Stimulated activated naive B cell treated with anti-CD40 and anti-IgM and Interleukin-4, amounts not matched to agents 10 μg/mL and 1 μg/mL and 100 μg/mL, for 72 hours (primary cell): ENCODE data around the gene ZBTB43.

ENCODE experiments used
- ATAC-seq, 2 donors: fragments of 150-1000 bp; cut with Tn5 transposase; replicated peaks; 2 replicates each; pipeline ENCODE4 v1.10.0; 2021; ENCODE audit warnings: moderate library complexity in 1 of 2
- DNase-seq: peaks from one replicate; pipeline ENCODE4 v3.0.0; 2021
- H3K27ac Mint-ChIP-seq: one replicate; pipeline ENCODE4 v1.8.0; 2022; ENCODE audit warnings: mild to moderate bottlenecking, mixed read lengths
- H3K27me3 Mint-ChIP-seq, 2 donors: one replicate each; pipeline ENCODE4 v1.8.0; 2022; ENCODE audit warnings: mixed read lengths in 2 of 2
- H3K36me3 Mint-ChIP-seq, 2 donors: one replicate each; pipeline ENCODE4 v1.8.0; 2022; ENCODE audit warnings: mixed read lengths in 2 of 2, mild to moderate bottlenecking in 1 of 2
- H3K4me1 Mint-ChIP-seq, 2 donors: one replicate each; pipeline ENCODE4 v1.8.0; 2022; ENCODE audit warnings: mixed read lengths in 2 of 2, mild to moderate bottlenecking in 1 of 2
- H3K4me3 Mint-ChIP-seq, 2 donors: one replicate each; pipeline ENCODE4 v1.8.0; 2022; ENCODE audit warnings: mild to moderate bottlenecking in 2 of 2, mixed read lengths in 2 of 2, moderate library complexity in 1 of 2
- H3K9me3 Mint-ChIP-seq, 2 donors: one replicate each; pipeline ENCODE4 v1.8.0; 2022; ENCODE audit warnings: mixed read lengths in 2 of 2, mild to moderate bottlenecking in 1 of 2

The ZBTB43 gene

GRCh38 chr9:126847051-126847450, 42.2 kb downstream of the ZBTB43 start:
- H3K36me3 Mint-ChIP-seq, result peaks cover 0 to 3% of the 10 kb centered on the region in 2 donors
- peaks cover 19 to 37% of the 10 kb centered on the region in 2 donors for H3K27me3 Mint-ChIP-seq
- no peaks in the 10 kb centered on the region for H3K9me3 Mint-ChIP-seq
- H3K4me3 Mint-ChIP-seq, result no peak overlapping the region
- ATAC-seq, result no peak
- H3K4me1 Mint-ChIP-seq, result peaks cover 9 to 12% of the 10 kb centered on the region in 2 donors
- no peak for DNase-seq
- no peak overlapping the region for H3K27ac Mint-ChIP-seq

- peaks cover 0 to 3% of the 10 kb centered on the region in 2 donors for H3K36me3 Mint-ChIP-seq
- H3K27ac Mint-ChIP-seq, result no peak overlapping the region
- no peaks in the 10 kb centered on the region for H3K9me3 Mint-ChIP-seq
- no peak for DNase-seq
- H3K4me3 Mint-ChIP-seq, result no peak overlapping the region
- peaks cover 0 to 6% of the 10 kb centered on the region in 2 donors for H3K4me1 Mint-ChIP-seq
- no peak for ATAC-seq
- H3K27me3 Mint-ChIP-seq, result peaks cover 35 to 54% of the 10 kb centered on the region in 2 donors
Measured at GRCh38 chr9:126849591-126850225, 44.9 kb downstream of the ZBTB43 start.

- Mint-ChIP-seq H3K27me3 (peaks cover 40 to 62% of the 10 kb centered on the region in 2 donors), H3K36me3 (peaks cover 0 to 3% of the 10 kb centered on the region in 2 donors), H3K4me3 (no peak overlapping the region), H3K27ac (no peak overlapping the region), H3K4me1 (peaks cover 0 to 6% of the 10 kb centered on the region in 2 donors), H3K9me3 (no peaks in the 10 kb centered on the region)
- ATAC-seq (no peak), DNase-seq (no peak)
Measured at GRCh38 chr9:126851286-126851880, 46.5 kb downstream of the ZBTB43 start.

GRCh38 chr9:126852086-126852688, 47.3 kb downstream of the ZBTB43 start:
- Mint-ChIP-seq H3K4me3 (no peak overlapping the region), H3K36me3 (peaks cover 0 to 3% of the 10 kb centered on the region in 2 donors), H3K9me3 (no peaks in the 10 kb centered on the region), H3K27me3 (peaks cover 40 to 63% of the 10 kb centered on the region in 2 donors), H3K4me1 (peaks cover 0 to 6% of the 10 kb centered on the region in 2 donors), H3K27ac (no peak overlapping the region)
- ATAC-seq, result no peak
- DNase-seq, result no peak

GRCh38 chr9:126853667-126854066, 48.8 kb downstream of the ZBTB43 start:
- H3K27me3 Mint-ChIP-seq, result peaks cover 34 to 58% of the 10 kb centered on the region in 2 donors
- DNase-seq (no peak), ATAC-seq (no peak)
- no peaks in the 10 kb centered on the region for H3K36me3 Mint-ChIP-seq
- peaks cover 0 to 2% of the 10 kb centered on the region in 2 donors for H3K4me1 Mint-ChIP-seq
- H3K27ac Mint-ChIP-seq, result no peak overlapping the region
- H3K9me3 Mint-ChIP-seq, result no peaks in the 10 kb centered on the region
- no peak overlapping the region for H3K4me3 Mint-ChIP-seq

GRCh38 chr9:126854734-126855133, 49.9 kb downstream of the ZBTB43 start:
- peaks cover 34 to 58% of the 10 kb centered on the region in 2 donors for H3K27me3 Mint-ChIP-seq
- H3K27ac Mint-ChIP-seq, result no peak overlapping the region
- H3K4me3 Mint-ChIP-seq, result no peak overlapping the region
- H3K4me1 Mint-ChIP-seq, result peaks cover 2 to 4% of the 10 kb centered on the region in 2 donors
- no peaks in the 10 kb centered on the region for H3K9me3 Mint-ChIP-seq
- no peak for DNase-seq
- H3K36me3 Mint-ChIP-seq, result no peaks in the 10 kb centered on the region
- ATAC-seq, result no peak

- ATAC-seq, result no peak
- DNase-seq, result no peak
- peaks cover 27 to 42% of the 10 kb centered on the region in 2 donors for H3K27me3 Mint-ChIP-seq
- H3K27ac Mint-ChIP-seq, result no peak overlapping the region
- H3K9me3 Mint-ChIP-seq, result no peaks in the 10 kb centered on the region
- H3K4me3 Mint-ChIP-seq, result no peak overlapping the region
- H3K4me1 Mint-ChIP-seq, result peaks cover 2 to 11% of the 10 kb centered on the region in 2 donors
- no peaks in the 10 kb centered on the region for H3K36me3 Mint-ChIP-seq
Measured at GRCh38 chr9:126856326-126856877, 51.6 kb downstream of the ZBTB43 start.

GRCh38 chr9:126857261-126857960, 52.6 kb downstream of the ZBTB43 start:
- H3K36me3 Mint-ChIP-seq, result no peaks in the 10 kb centered on the region
- H3K9me3 Mint-ChIP-seq, result no peaks in the 10 kb centered on the region
- ATAC-seq, result no peak
- peaks cover 10 to 21% of the 10 kb centered on the region in 2 donors for H3K4me1 Mint-ChIP-seq
- no peak overlapping the region for H3K4me3 Mint-ChIP-seq
- H3K27me3 Mint-ChIP-seq, result peaks cover 18 to 32% of the 10 kb centered on the region in 2 donors
- no peak for DNase-seq
- H3K27ac Mint-ChIP-seq, result peak overlapping the region; percentile 44

GRCh38 chr9:126859111-126859510, 54.3 kb downstream of the ZBTB43 start:
- Mint-ChIP-seq H3K4me1 (peaks cover 13 to 31% of the 10 kb centered on the region in 2 donors), H3K9me3 (no peaks in the 10 kb centered on the region), H3K4me3 (no peak overlapping the region), H3K27me3 (peaks cover 5 to 19% of the 10 kb centered on the region in 2 donors), H3K36me3 (no peaks in the 10 kb centered on the region), H3K27ac (peak overlapping the region; percentile 67)
- ATAC-seq (no peak), DNase-seq (no peak)

- Mint-ChIP-seq H3K27me3 (peaks cover under 1 to 19% of the 10 kb centered on the region in 2 donors), H3K4me1 (peaks cover 18 to 37% of the 10 kb centered on the region in 2 donors)
- ATAC-seq, result peak; percentile 71 to 79
Measured at GRCh38 chr9:126860077-126860756, 55.4 kb downstream of the ZBTB43 start, which contains the start of gene ZBTB34. Gene ZBTB34 (plus strand): TSS chr9:126860639. CDS start chr9:126879400, 18,761 bp downstream.

GRCh38 chr9:126860757-126861466, 56.1 kb downstream of the ZBTB43 start:
- Mint-ChIP-seq H3K27me3 (peaks cover 0 to 16% of the 10 kb centered on the region in 2 donors), H3K9me3 (no peaks in the 10 kb centered on the region), H3K4me3 (peak overlapping the region; percentile 80 to 85), H3K4me1 (peaks cover 22 to 44% of the 10 kb centered on the region in 2 donors), H3K36me3 (peaks cover 7 to 12% of the 10 kb centered on the region in 2 donors), H3K27ac (peak overlapping the region; percentile 51)
- ATAC-seq, result peak; percentile 35 to 41
- DNase-seq, result peak; percentile 6

More at GRCh38 chr9:126860077-126860756, 55.4 kb downstream of the ZBTB43 start, which contains the start of gene ZBTB34:
- Mint-ChIP-seq H3K9me3 (no peaks in the 10 kb centered on the region), H3K27ac (peak within 1 kb of the TSS; percentile 93), H3K36me3 (peaks cover 4 to 5% of the 10 kb centered on the region in 2 donors), H3K4me3 (peak within 1 kb of the TSS; percentile 86)
- peak; percentile 68 for DNase-seq

GRCh38 chr9:126861707-126862103, 56.9 kb downstream of the ZBTB43 start:
- H3K27me3 Mint-ChIP-seq, result peaks cover 0 to 8% of the 10 kb centered on the region in 2 donors

More at GRCh38 chr9:126861707-126862103, 56.9 kb downstream of the ZBTB43 start:
- H3K4me1 Mint-ChIP-seq, result peaks cover 26 to 52% of the 10 kb centered on the region in 2 donors
- ATAC-seq (peak in 1 of 2 donors; percentile 3), DNase-seq (no peak)
- H3K27ac Mint-ChIP-seq, result peak overlapping the region; percentile 38
- peaks cover 13 to 19% of the 10 kb centered on the region in 2 donors for H3K36me3 Mint-ChIP-seq
- H3K4me3 Mint-ChIP-seq, result peak overlapping the region; percentile 80 to 85
- no peaks in the 10 kb centered on the region for H3K9me3 Mint-ChIP-seq
